CD4-positive, alpha-beta T cell (primary cell): ENCODE data around the gene ELMO1. TPM values are rescaled to one million over a fixed set of nuclear protein-coding genes. Genes with fewer than 3 reads are reported as not detected.

Experiments used
- ATAC-seq: fragments of 200-7000 bp; cut with Tn5 transposase; one replicate; pipeline ENCODE4 v1.10.0; 2022; ENCODE audit warnings: mild to moderate bottlenecking; ENCODE audit not compliant: poor library complexity
- CTCF ChIA-PET: fragments of 350-600 bp; sonication (Branson Sonifier 250); formaldehyde crosslinking; loops from one replicate; lab custom pipeline; 2021; ENCODE audit warnings: antibody characterized with exemption, inconsistent platforms; lab: Charles Lee
- POLR2A ChIA-PET: fragments of 350-600 bp; sonication (Branson Sonifier 250); formaldehyde crosslinking; loops from one replicate; lab custom pipeline; 2021; ENCODE audit warnings: antibody characterized with exemption, inconsistent platforms; lab: Charles Lee
- DNase-seq, 14 experiments: peaks; one replicate each; pipeline ENCODE4 v3.0.0-alpha.2; 2013 to 2020; ENCODE audit warnings: mixed read lengths in 2 of 14
- H3K27ac ChIP-seq, 2 donors: one replicate each; pipeline versions ENCODE4 v1.5.1 to v1.7.0; 2013; ENCODE audit warnings: low read length in 2 of 2, low read depth in 1 of 2, mild to moderate bottlenecking in 1 of 2
- H3K27me3 ChIP-seq, 2 experiments: 1 replicate in 1 of 2; 2 replicates in 1 of 2; pipeline versions ENCODE4 v1.6.1 to v1.7.0; 2013; ENCODE audit warnings: low read length in 2 of 2, control low read depth in 1 of 2, mild to moderate bottlenecking in 1 of 2, moderate library complexity in 1 of 2; ENCODE audit not compliant: insufficient read depth in 2 of 2, control insufficient read depth in 1 of 2
- H3K36me3 ChIP-seq: one replicate; pipeline ENCODE4 v1.6.1; 2013; ENCODE audit warnings: low read length, control low read depth; ENCODE audit not compliant: insufficient read depth
- H3K4me1 ChIP-seq: one replicate; pipeline ENCODE4 v1.6.1; 2013; ENCODE audit warnings: low read length, control low read depth; ENCODE audit not compliant: insufficient read depth
- H3K4me3 ChIP-seq: one replicate; pipeline ENCODE4 v1.5.1; 2013; ENCODE audit warnings: mild to moderate bottlenecking, low read length, moderate library complexity
- H3K9me3 ChIP-seq, 2 experiments: 1 replicate in 1 of 2; 2 replicates in 1 of 2; pipeline versions ENCODE4 v1.6.1 to v1.7.0; 2013; ENCODE audit warnings: low read length in 2 of 2, mild to moderate bottlenecking in 2 of 2, control low read depth in 1 of 2, moderate library complexity in 1 of 2; ENCODE audit not compliant: control insufficient read depth in 1 of 2, insufficient read depth in 1 of 2
- H3K27ac Mint-ChIP-seq: one replicate; pipeline ENCODE4 v1.8.0; 2020; ENCODE audit warnings: mixed read lengths
- H3K27me3 Mint-ChIP-seq: one replicate; pipeline ENCODE4 v1.8.0; 2021; ENCODE audit warnings: mixed read lengths
- H3K36me3 Mint-ChIP-seq: one replicate; pipeline ENCODE4 v1.8.0; 2021; ENCODE audit warnings: low read depth, mixed read lengths
- H3K4me1 Mint-ChIP-seq: one replicate; pipeline ENCODE4 v1.8.0; 2021; ENCODE audit warnings: low read depth, mixed read lengths
- H3K4me3 Mint-ChIP-seq: one replicate; pipeline ENCODE4 v1.8.0; 2020; ENCODE audit warnings: mild to moderate bottlenecking, mixed read lengths
- H3K9me3 Mint-ChIP-seq: one replicate; pipeline ENCODE4 v1.8.0; 2020; ENCODE audit warnings: mixed read lengths
- intact Hi-C, 2 experiments: fragments of 100-400 bp; cut with DNase I in 1 of 2; cut with micrococcal nuclease in 1 of 2; formaldehyde crosslinking; loops; one replicate each; pipeline versions ENCODE4 v1.15.1 to v1.9.0; 2023 to 2025; cut with DNase I, micrococcal nuclease
- total RNA-seq, 174 experiments: library from RNA in 2 of 174; stranded (reverse) in 2 of 174; gene quantifications; one replicate each; pipeline ENCODE4 v1.2.3 and lab custom pipeline; 2021 to 2026
- TF ChIP-seq, protein P1 (sequence below): fragments of 200-600 bp; IDR thresholded peaks from one replicate; pipeline ENCODE4 v1.8.0; 2022; ENCODE audit warnings: antibody characterized with exemption, mild to moderate bottlenecking

The ELMO1 gene
- total RNA-seq, 2 experiments from 2014 or later: 117 to 120 TPM

DNA sequence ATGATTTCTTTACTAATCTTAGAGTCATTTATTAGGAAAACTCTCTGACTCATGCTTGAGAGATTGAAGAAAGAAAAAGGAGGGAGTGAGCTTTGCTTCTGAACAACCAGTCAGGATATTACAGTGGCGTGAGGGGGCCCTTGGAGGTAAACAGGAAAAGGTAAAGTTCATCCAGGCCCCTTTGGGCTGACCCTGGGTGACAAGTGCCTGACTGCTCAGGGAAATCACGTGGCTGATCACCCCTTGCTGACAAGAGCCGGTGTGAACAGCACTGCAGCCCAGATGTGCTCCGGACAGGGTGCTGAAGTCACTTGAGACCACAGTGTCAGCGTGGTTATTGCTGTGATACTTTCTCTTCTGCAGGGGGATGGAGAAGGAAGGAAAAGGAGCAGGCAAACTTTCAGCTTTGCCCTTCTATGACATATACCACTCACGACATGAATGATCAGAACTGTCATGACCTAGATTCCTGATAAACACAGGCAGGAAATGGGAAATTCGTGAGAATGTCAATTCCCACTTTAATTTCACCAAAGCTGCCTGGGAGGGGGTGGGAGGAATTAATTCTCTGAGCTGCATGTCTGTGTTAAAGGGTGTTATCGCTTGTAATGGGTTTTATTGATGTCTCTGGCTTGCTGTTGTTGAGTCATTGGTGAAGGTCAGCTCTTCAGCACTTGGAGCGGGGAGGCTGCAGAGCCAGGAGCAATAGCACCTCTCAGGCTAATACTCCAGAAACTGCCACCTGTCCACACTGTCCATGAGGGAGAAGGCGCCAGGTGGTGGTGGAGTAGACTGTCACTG, 584.6 kb downstream of the ELMO1 start:
- Histone ChIP-seq H3K36me3 (peaks cover 69% of the 10 kb centered on the region), H3K4me1 (peaks cover 7% of the 10 kb centered on the region), H3K27me3 (no peaks in the 10 kb centered on the region), H3K9me3 (no peaks in the 10 kb centered on the region), H3K27ac (no peak overlapping the region), H3K4me3 (no peak overlapping the region)
- DNase-seq: peak in 3 of 14 experiments; percentile 5 to 75 (median 16)
- ATAC-seq: no peak
- no peaks in the 10 kb centered on the region for H3K27me3 Mint-ChIP-seq
- ChIA-PET POLR2A (no interaction called here), CTCF (no interaction called here)
- TF ChIP-seq, protein P1, sequence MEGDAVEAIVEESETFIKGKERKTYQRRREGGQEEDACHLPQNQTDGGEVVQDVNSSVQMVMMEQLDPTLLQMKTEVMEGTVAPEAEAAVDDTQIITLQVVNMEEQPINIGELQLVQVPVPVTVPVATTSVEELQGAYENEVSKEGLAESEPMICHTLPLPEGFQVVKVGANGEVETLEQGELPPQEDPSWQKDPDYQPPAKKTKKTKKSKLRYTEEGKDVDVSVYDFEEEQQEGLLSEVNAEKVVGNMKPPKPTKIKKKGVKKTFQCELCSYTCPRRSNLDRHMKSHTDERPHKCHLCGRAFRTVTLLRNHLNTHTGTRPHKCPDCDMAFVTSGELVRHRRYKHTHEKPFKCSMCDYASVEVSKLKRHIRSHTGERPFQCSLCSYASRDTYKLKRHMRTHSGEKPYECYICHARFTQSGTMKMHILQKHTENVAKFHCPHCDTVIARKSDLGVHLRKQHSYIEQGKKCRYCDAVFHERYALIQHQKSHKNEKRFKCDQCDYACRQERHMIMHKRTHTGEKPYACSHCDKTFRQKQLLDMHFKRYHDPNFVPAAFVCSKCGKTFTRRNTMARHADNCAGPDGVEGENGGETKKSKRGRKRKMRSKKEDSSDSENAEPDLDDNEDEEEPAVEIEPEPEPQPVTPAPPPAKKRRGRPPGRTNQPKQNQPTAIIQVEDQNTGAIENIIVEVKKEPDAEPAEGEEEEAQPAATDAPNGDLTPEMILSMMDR: no peak
- H3K27ac Mint-ChIP-seq: peak overlapping the region; percentile 3
- peaks cover 35% of the 10 kb centered on the region for H3K4me1 Mint-ChIP-seq
- H3K36me3 Mint-ChIP-seq: peaks cover 100% of the 10 kb centered on the region
- no peaks in the 10 kb centered on the region for H3K9me3 Mint-ChIP-seq
- H3K4me3 Mint-ChIP-seq: no peak overlapping the region
- intact Hi-C loops: loop anchor here in 1 of 2 experiments (10.0 kb wide), 1 partner anchor 369 kb away; no protein-coding TSS in a partner anchor

DNA sequence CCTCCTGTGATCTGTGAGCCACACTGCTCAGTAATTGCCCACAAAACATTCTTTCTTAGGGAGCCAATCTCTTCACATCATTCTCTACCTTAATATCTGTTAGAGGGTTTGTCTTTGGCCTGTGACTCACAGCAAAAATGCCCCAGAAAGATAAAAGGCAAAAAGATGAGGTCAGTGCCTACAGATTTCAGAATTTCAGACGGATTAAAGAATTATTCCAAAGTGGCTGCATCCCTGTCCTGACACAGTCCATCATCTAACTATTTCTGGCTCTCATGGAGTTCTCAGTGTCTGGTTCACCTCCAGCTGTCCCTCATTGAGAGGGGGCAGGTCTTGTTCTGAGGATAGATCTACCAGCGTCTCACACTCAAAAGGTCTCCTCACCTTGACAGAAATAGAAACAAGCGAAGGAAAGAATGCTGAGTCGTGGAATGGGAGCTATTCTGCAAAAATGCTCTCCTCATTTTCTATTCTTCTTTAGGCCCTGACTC, 585.8 kb downstream of the ELMO1 start:
- no peak overlapping the region for H3K4me3 Mint-ChIP-seq
- intact Hi-C loops: loop anchor here in 1 of 2 experiments (10.0 kb wide), 1 partner anchor 368 kb away; no protein-coding TSS in a partner anchor
- ATAC-seq (no peak), DNase-seq (no peak)
- Histone ChIP-seq H3K27me3 (no peaks in the 10 kb centered on the region), H3K4me3 (no peak overlapping the region), H3K4me1 (peaks cover 7% of the 10 kb centered on the region), H3K27ac (no peak overlapping the region), H3K9me3 (no peaks in the 10 kb centered on the region), H3K36me3 (peaks cover 70% of the 10 kb centered on the region)
- no peak overlapping the region for H3K27ac Mint-ChIP-seq
- H3K4me1 Mint-ChIP-seq: peaks cover 29% of the 10 kb centered on the region
- H3K36me3 Mint-ChIP-seq: peaks cover 100% of the 10 kb centered on the region
- H3K27me3 Mint-ChIP-seq: no peaks in the 10 kb centered on the region
- TF ChIP-seq, protein P1: no peak
- CTCF ChIA-PET: no interaction called here
- no peaks in the 10 kb centered on the region for H3K9me3 Mint-ChIP-seq
- POLR2A ChIA-PET: no interaction called here

DNA sequence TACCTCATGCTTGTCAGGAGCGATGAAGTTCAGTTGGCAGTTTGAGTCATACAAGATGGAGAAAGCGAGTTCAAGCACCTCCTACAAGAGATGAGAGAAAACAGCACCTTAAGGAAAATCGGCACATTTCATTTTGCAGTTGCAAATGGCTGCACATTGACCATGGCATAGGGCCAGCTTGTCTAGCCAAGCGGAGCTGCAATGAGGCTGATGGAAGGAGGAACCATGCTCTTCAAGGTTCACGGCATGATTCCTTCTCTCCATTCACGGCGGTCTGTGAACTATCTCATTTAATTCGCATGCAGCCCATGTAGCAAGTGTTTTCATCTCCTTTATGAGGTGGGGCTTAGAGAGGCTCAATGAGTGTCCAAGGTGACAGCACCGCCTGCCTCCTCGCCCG, 587.0 kb downstream of the ELMO1 start:
- Histone ChIP-seq H3K27ac (no peak overlapping the region), H3K4me1 (peaks cover 7% of the 10 kb centered on the region), H3K27me3 (no peaks in the 10 kb centered on the region), H3K4me3 (no peak overlapping the region), H3K9me3 (no peaks in the 10 kb centered on the region), H3K36me3 (peaks cover 70% of the 10 kb centered on the region)
- H3K27me3 Mint-ChIP-seq: no peaks in the 10 kb centered on the region
- H3K9me3 Mint-ChIP-seq: no peaks in the 10 kb centered on the region
- ATAC-seq (no peak), DNase-seq (no peak)
- intact Hi-C loops: loop anchor here in 1 of 2 experiments (10.0 kb wide), 1 partner anchor 367 kb away; no protein-coding TSS in a partner anchor
- H3K36me3 Mint-ChIP-seq: peaks cover 100% of the 10 kb centered on the region
- ChIA-PET CTCF (no interaction called here), POLR2A (no interaction called here)
- TF ChIP-seq, protein P1: no peak
- no peak overlapping the region for H3K4me3 Mint-ChIP-seq
- H3K27ac Mint-ChIP-seq: no peak overlapping the region
- peaks cover 29% of the 10 kb centered on the region for H3K4me1 Mint-ChIP-seq
